NB4 (cell line): ENCODE measurements around the gene BCAT1.

Experiments
- CTCF ChIP-seq: IDR thresholded peaks from one replicate; pipeline ENCODE4 v1.5.1; 2012; ENCODE audit warnings: low read depth, low read length
- MAX ChIP-seq: IDR thresholded peaks from 2 replicates; pipeline ENCODE4 v1.6.1; 2011; ENCODE audit warnings: low read depth, low read length
- POLR2A ChIP-seq: IDR thresholded peaks from 2 replicates; pipeline ENCODE4 v1.6.1; 2011; ENCODE audit warnings: mild to moderate bottlenecking; ENCODE audit not compliant: insufficient read length; ENCODE audit errors: extremely low read depth

GRCh38 chr12:24919346-24920001 is 29.4 kb downstream of the BCAT1 start:
- TF ChIP-seq CTCF: no peak
- no peak for TF ChIP-seq POLR2A
- TF ChIP-seq MAX: no peak
